Erythroblast (primary cell): Measurements from ENCODE around the gene KCNMA1.

Source experiments
- GATA1 ChIP-seq: IDR thresholded peaks from 2 replicates; pipeline ENCODE4 v1.6.1; 2011; ENCODE audit warnings: low read depth, mild to moderate bottlenecking, control low read depth, low read length, moderate library complexity
- POLR2A ChIP-seq: IDR thresholded peaks from 2 replicates; pipeline ENCODE4 v1.6.1; 2011; ENCODE audit warnings: mild to moderate bottlenecking, low read length

GRCh38 chr10:77241350-77241725 lies 396.3 kb downstream of the KCNMA1 start:
- TF ChIP-seq POLR2A (no peak), GATA1 (no peak)
